ENCODE measurements around the gene PLXNA1. TPM values are rescaled to one million over a fixed set of nuclear protein-coding genes. Genes with fewer than 3 reads are reported as not detected.

PLXNA1 gene
- polyA plus RNA-seq, 3 donors from 2014 or later = 0.05 to 0.17 (median 0.06) TPM

GRCh38 chr3:127012091-127012490, 29.2 kb downstream of the PLXNA1 start:
- no peak overlapping the region for H3K27ac Mint-ChIP-seq
- H3K9me3 Mint-ChIP-seq = no peaks in the 10 kb centered on the region
- no peaks in the 10 kb centered on the region for H3K36me3 Mint-ChIP-seq
- H3K4me1 Mint-ChIP-seq = no peaks in the 10 kb centered on the region
- no peak overlapping the region for H3K4me3 Mint-ChIP-seq
- no peak for DNase-seq
- peaks cover 0 to 3% (median 1%) of the 10 kb centered on the region in 3 donors for H3K27me3 Mint-ChIP-seq (ENCODE audit: low read depth in 3 of 3)

GRCh38 chr3:127013181-127013580, 30.3 kb downstream of the PLXNA1 start:
- no peak for DNase-seq
- H3K9me3 Mint-ChIP-seq = no peaks in the 10 kb centered on the region
- H3K27me3 Mint-ChIP-seq (ENCODE audit: low read depth in 3 of 3) = peaks cover 0 to 3% (median 1%) of the 10 kb centered on the region in 3 donors
- no peak overlapping the region for H3K4me3 Mint-ChIP-seq
- no peaks in the 10 kb centered on the region for H3K4me1 Mint-ChIP-seq
- no peaks in the 10 kb centered on the region for H3K36me3 Mint-ChIP-seq
- H3K27ac Mint-ChIP-seq = no peak overlapping the region

GRCh38 chr3:127013758-127014535, 31.0 kb downstream of the PLXNA1 start:
- DNase-seq = no peak
- H3K27ac Mint-ChIP-seq = no peak overlapping the region
- no peaks in the 10 kb centered on the region for H3K9me3 Mint-ChIP-seq
- peaks cover 0 to 3% (median 1%) of the 10 kb centered on the region in 3 donors for H3K27me3 Mint-ChIP-seq (ENCODE audit: low read depth in 3 of 3)
- H3K4me3 Mint-ChIP-seq = no peak overlapping the region
- H3K4me1 Mint-ChIP-seq = no peaks in the 10 kb centered on the region
- H3K36me3 Mint-ChIP-seq = no peaks in the 10 kb centered on the region

GRCh38 chr3:127014536-127015281, 31.8 kb downstream of the PLXNA1 start:
- Mint-ChIP-seq H3K36me3 (no peaks in the 10 kb centered on the region), H3K4me1 (no peaks in the 10 kb centered on the region), H3K27me3 (ENCODE audit: low read depth in 3 of 3) (peaks cover 0 to 3% (median 0%) of the 10 kb centered on the region in 3 donors), H3K27ac (no peak overlapping the region), H3K4me3 (no peak overlapping the region), H3K9me3 (no peaks in the 10 kb centered on the region)
- no peak for DNase-seq

- DNase-seq = no peak
- no peaks in the 10 kb centered on the region for H3K36me3 Mint-ChIP-seq
- no peaks in the 10 kb centered on the region for H3K9me3 Mint-ChIP-seq
- no peak overlapping the region for H3K27ac Mint-ChIP-seq
- H3K27me3 Mint-ChIP-seq (ENCODE audit: low read depth in 3 of 3) = peaks cover 0 to 3% (median 0%) of the 10 kb centered on the region in 3 donors
- no peak overlapping the region for H3K4me3 Mint-ChIP-seq
- no peaks in the 10 kb centered on the region for H3K4me1 Mint-ChIP-seq
These were observed 32.5 kb downstream of the PLXNA1 start for GRCh38 chr3:127015282-127016042.

GRCh38 chr3:127016043-127016343, 33.1 kb downstream of the PLXNA1 start:
- Mint-ChIP-seq H3K27me3 (ENCODE audit: low read depth in 3 of 3) (peaks cover 0 to 3% (median 0%) of the 10 kb centered on the region in 3 donors), H3K9me3 (no peaks in the 10 kb centered on the region), H3K4me3 (no peak overlapping the region), H3K27ac (no peak overlapping the region), H3K36me3 (no peaks in the 10 kb centered on the region), H3K4me1 (no peaks in the 10 kb centered on the region)
- DNase-seq = no peak

GRCh38 chr3:127016461-127016860, 33.5 kb downstream of the PLXNA1 start:
- no peaks in the 10 kb centered on the region for H3K36me3 Mint-ChIP-seq
- no peaks in the 10 kb centered on the region for H3K4me1 Mint-ChIP-seq
- no peak for DNase-seq
- H3K27ac Mint-ChIP-seq = no peak overlapping the region
- H3K27me3 Mint-ChIP-seq (ENCODE audit: low read depth in 3 of 3) = peaks cover 0 to 3% (median 0%) of the 10 kb centered on the region in 3 donors
- no peak overlapping the region for H3K4me3 Mint-ChIP-seq
- H3K9me3 Mint-ChIP-seq = no peaks in the 10 kb centered on the region

GRCh38 chr3:127017229-127017628, 34.3 kb downstream of the PLXNA1 start:
- no peak overlapping the region for H3K4me3 Mint-ChIP-seq
- no peak for DNase-seq
- H3K27ac Mint-ChIP-seq = no peak overlapping the region
- H3K27me3 Mint-ChIP-seq (ENCODE audit: low read depth in 3 of 3) = peaks cover 0 to 3% (median 0%) of the 10 kb centered on the region in 3 donors
- H3K9me3 Mint-ChIP-seq = no peaks in the 10 kb centered on the region
- H3K36me3 Mint-ChIP-seq = no peaks in the 10 kb centered on the region
- H3K4me1 Mint-ChIP-seq = no peaks in the 10 kb centered on the region

GRCh38 chr3:127017781-127018180, 34.9 kb downstream of the PLXNA1 start:
- Mint-ChIP-seq H3K27me3 (ENCODE audit: low read depth in 3 of 3) (peaks cover 0 to 3% (median 0%) of the 10 kb centered on the region in 3 donors), H3K4me3 (no peak overlapping the region), H3K9me3 (no peaks in the 10 kb centered on the region), H3K36me3 (no peaks in the 10 kb centered on the region), H3K27ac (no peak overlapping the region), H3K4me1 (no peaks in the 10 kb centered on the region)
- no peak for DNase-seq

GRCh38 chr3:127018306-127018828, 35.5 kb downstream of the PLXNA1 start:
- Mint-ChIP-seq H3K9me3 (no peaks in the 10 kb centered on the region), H3K27ac (no peak overlapping the region), H3K27me3 (ENCODE audit: low read depth in 3 of 3) (peaks cover 0 to 3% (median 0%) of the 10 kb centered on the region in 3 donors), H3K4me3 (no peak overlapping the region), H3K36me3 (no peaks in the 10 kb centered on the region), H3K4me1 (no peaks in the 10 kb centered on the region)
- no peak for DNase-seq

GRCh38 chr3:127019449-127019848, 36.5 kb downstream of the PLXNA1 start:
- H3K27me3 Mint-ChIP-seq (ENCODE audit: low read depth in 3 of 3) = peaks cover 0 to 3% (median 0%) of the 10 kb centered on the region in 3 donors
- H3K4me1 Mint-ChIP-seq = no peaks in the 10 kb centered on the region
- H3K27ac Mint-ChIP-seq = no peak overlapping the region
- no peaks in the 10 kb centered on the region for H3K9me3 Mint-ChIP-seq
- no peak overlapping the region for H3K4me3 Mint-ChIP-seq
- no peak for DNase-seq
- no peaks in the 10 kb centered on the region for H3K36me3 Mint-ChIP-seq

GRCh38 chr3:127020543-127020942, 37.6 kb downstream of the PLXNA1 start:
- no peaks in the 10 kb centered on the region for H3K9me3 Mint-ChIP-seq
- H3K36me3 Mint-ChIP-seq = no peaks in the 10 kb centered on the region
- no peaks in the 10 kb centered on the region for H3K4me1 Mint-ChIP-seq
- H3K27ac Mint-ChIP-seq = no peak overlapping the region
- H3K27me3 Mint-ChIP-seq (ENCODE audit: low read depth in 3 of 3) = peaks cover 0 to 1% (median 0%) of the 10 kb centered on the region in 3 donors
- no peak for DNase-seq
- H3K4me3 Mint-ChIP-seq = no peak overlapping the region

GRCh38 chr3:127022849-127023248, 39.9 kb downstream of the PLXNA1 start:
- no peaks in the 10 kb centered on the region for H3K9me3 Mint-ChIP-seq
- no peaks in the 10 kb centered on the region for H3K36me3 Mint-ChIP-seq
- no peak overlapping the region for H3K4me3 Mint-ChIP-seq
- no peaks in the 10 kb centered on the region for H3K4me1 Mint-ChIP-seq
- no peak for DNase-seq
- H3K27ac Mint-ChIP-seq = peak overlapping the region in 1 of 6 donors; percentile 55
- H3K27me3 Mint-ChIP-seq (ENCODE audit: low read depth in 3 of 3) = peaks cover 0 to 1% (median 1%) of the 10 kb centered on the region in 3 donors

GRCh38 chr3:127025456-127025855, 42.5 kb downstream of the PLXNA1 start:
- DNase-seq = no peak
- H3K27me3 Mint-ChIP-seq (ENCODE audit: low read depth in 3 of 3) = peaks cover 0 to 1% (median 1%) of the 10 kb centered on the region in 3 donors

More at GRCh38 chr3:127025456-127025855, 42.5 kb downstream of the PLXNA1 start:
- Mint-ChIP-seq H3K36me3 (no peaks in the 10 kb centered on the region), H3K27ac (no peak overlapping the region), H3K9me3 (no peaks in the 10 kb centered on the region), H3K4me3 (no peak overlapping the region), H3K4me1 (no peaks in the 10 kb centered on the region)
